Left lobe of liver (tissue), 2 donors: ENCODE results near the gene FAM83G. TPM values are rescaled to one million over a fixed set of nuclear protein-coding genes. Genes with fewer than 3 reads are reported as not detected.
"Not testable (repeated sequence)": the region's sequence is repeated elsewhere in the genome, so short reads cannot be mapped to it uniquely, and the experiment has no call there.

Experiments
- ATAC-seq: fragments of 200-7000 bp; cut with Tn5 transposase; one replicate; pipeline ENCODE4 v1.9.1; 2020; ENCODE audit warnings: mild to moderate bottlenecking, moderate library complexity
- DNase-seq: peaks from one replicate; pipeline ENCODE4 v3.0.0-alpha.2; 2020; ENCODE audit warnings: low spot score
- total RNA-seq: library from RNA; stranded (reverse); gene quantifications from one replicate; pipeline ENCODE4 v1.2.1, GENCODE V29; 2021
- donor health status: DM: no; HTN: no; CAD: no; lungs with moderate emphysema.
- donor health status: DM: no; HTN: yes; CAD: no.

FAM83G gene, protein sequence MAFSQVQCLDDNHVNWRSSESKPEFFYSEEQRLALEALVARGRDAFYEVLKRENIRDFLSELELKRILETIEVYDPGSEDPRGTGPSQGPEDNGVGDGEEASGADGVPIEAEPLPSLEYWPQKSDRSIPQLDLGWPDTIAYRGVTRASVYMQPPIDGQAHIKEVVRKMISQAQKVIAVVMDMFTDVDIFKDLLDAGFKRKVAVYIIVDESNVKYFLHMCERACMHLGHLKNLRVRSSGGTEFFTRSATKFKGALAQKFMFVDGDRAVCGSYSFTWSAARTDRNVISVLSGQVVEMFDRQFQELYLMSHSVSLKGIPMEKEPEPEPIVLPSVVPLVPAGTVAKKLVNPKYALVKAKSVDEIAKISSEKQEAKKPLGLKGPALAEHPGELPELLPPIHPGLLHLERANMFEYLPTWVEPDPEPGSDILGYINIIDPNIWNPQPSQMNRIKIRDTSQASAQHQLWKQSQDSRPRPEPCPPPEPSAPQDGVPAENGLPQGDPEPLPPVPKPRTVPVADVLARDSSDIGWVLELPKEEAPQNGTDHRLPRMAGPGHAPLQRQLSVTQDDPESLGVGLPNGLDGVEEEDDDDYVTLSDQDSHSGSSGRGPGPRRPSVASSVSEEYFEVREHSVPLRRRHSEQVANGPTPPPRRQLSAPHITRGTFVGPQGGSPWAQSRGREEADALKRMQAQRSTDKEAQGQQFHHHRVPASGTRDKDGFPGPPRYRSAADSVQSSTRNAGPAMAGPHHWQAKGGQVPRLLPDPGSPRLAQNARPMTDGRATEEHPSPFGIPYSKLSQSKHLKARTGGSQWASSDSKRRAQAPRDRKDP
- total RNA-seq = 11.7 TPM

DNA sequence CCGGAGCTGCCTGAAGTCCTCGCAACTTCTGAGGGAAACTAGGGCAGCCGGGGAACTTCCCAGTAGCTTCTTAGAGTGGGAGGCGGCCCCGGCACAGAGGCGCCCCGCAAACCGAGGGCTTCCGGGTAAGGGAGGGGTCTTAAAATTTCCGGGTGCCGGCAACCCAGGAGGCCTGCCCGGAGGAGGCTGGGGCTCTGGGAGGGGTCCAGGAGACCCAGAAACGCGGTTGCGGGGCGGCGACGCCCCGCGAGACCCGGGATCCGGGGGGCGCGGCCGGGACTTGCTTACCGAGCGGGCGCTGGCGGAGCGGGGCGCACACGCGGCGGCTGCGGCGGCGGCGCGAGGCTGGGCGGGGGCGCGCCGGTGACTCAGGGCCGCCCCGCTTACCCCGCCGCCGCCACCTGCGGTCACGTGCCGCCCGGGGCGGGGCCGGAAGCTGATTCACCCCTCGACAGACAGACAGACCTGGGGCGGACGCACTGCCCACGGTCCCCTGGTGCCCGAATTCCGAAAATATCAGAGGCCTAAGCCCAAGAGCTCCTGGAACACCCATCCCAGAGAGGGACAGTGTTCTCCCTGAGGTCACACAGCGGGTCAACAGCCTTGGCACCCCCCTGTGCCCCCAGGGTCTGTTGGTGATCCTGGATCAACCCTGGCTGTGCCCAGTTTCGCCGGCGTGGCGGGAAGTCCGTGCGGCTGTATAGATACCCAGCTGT is at the start of gene FAM83G:
TSS of gene FAM83G (minus strand) at position 344 of the 716 bp plus-strand sequence. CDS start 723 bp downstream, outside the sequence.
- ATAC-seq = peak; percentile 77
- DNase-seq = peak; percentile 89

DNA sequence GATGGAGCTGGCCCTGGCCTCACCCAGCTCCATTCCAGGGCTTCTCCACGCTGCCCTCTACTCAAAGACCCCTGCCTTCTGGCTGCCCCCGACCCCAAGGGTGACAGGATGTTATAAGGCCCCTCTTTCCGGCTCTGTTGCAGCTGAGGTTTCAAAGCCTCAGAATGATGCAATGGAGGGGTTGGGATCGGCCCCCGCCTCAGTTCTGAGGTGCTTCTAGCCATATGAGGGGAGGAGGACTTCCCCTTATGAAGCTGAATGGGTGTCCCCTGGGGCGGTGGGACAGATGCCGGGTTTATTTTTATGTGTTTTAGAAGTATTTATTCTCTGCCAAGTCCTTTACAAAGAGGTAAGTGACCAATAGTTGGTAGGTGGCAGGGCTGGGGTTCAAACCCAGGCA is 44.3 kb upstream of the FAM83G start:
- DNase-seq, ATAC-seq: not testable (repeated sequence)

- DNase-seq, ATAC-seq: not testable (repeated sequence)
These were observed 42.9 kb upstream of the FAM83G start for GRCh38 chr17:19047510-19047909.

DNA sequence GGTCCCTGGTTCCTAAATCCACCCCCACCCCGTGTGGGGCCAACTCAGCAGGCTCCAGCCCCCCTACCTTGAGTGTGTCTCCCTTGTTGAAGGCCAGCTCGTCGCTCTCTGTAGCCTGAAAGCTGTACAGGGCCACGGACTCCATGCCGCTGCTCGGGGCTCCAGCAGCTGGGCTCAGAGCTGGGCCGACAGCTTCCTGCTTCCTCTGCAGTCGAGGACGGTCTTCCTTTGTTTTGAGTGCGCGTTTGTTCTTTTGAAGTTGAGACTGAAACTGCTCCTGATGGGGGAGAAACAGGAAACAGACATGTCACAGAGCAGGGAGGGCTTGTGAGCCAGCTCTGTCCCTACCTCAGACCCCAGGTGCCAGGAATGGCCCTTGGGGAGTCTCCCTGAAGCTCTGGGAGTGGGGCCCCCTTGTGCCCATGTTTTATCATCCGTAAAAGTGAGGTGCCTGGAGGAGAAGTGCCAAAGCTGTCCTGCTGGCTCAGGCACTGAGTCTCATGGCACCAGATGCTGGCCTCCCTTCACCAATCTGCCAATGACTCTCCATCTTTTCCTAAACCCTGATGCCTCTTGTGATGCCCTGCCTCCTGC is 42.3 kb upstream of the FAM83G start, which contains the start of gene GRAP:
TSS of gene GRAP (minus strand) at position 176 of the 594 bp plus-strand sequence. CDS start at position 145, 31 bp downstream.
- ATAC-seq = peak; percentile 37
- DNase-seq = not testable (repeated sequence)

DNA sequence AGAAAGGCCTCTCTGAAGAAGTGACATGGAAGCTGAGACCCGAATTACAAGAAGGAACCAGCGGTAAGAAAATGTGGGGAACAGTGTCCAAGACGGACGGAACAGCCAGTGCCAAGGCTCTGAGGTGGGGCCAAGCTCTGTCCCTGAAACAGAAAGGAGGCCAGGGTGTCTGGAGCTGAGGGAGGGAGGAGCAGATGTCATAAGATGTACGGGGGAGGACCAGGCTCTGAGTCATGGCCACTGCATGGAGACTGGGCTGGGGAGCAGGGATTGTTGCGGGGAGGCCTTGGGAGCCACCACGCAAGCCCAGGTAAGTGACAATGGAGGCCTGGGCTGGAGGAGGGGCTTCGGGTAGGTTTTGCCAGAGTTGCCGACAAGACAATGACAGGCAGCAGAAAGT is 40.1 kb upstream of the FAM83G start:
- DNase-seq = not testable (repeated sequence)
- peak; percentile 14 for ATAC-seq

GRCh38 chr17:19043032-19043431 is 38.5 kb upstream of the FAM83G start:
- peak; percentile 52 for ATAC-seq
- DNase-seq = not testable (repeated sequence)

GRCh38 chr17:19042369-19042768 is 37.8 kb upstream of the FAM83G start:
- DNase-seq, ATAC-seq: not testable (repeated sequence)

- ATAC-seq = not testable (repeated sequence)
- DNase-seq = peak; percentile 23
These were observed 37.3 kb upstream of the FAM83G start for GRCh38 chr17:19041871-19042270.

DNA sequence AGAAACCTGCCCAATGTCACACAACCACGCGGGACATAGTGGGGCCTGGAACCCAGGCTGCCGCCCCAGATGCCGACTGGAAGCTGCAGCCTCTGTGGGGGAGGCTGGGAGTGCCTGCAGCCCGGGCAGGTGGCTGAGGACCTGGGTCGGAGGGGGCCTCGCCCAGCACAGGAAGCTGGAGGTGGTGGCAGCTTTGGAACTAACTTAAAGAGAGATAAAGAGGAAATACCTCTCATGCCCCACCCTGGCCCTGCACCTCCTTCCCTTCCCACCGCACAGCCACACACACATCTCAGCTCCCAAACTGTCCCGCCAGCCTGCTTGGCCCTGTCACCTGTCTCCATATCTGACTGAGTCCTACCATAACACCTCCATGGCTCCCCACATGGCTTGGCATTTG is 35.8 kb upstream of the FAM83G start:
- ATAC-seq, DNase-seq: not testable (repeated sequence)

DNA sequence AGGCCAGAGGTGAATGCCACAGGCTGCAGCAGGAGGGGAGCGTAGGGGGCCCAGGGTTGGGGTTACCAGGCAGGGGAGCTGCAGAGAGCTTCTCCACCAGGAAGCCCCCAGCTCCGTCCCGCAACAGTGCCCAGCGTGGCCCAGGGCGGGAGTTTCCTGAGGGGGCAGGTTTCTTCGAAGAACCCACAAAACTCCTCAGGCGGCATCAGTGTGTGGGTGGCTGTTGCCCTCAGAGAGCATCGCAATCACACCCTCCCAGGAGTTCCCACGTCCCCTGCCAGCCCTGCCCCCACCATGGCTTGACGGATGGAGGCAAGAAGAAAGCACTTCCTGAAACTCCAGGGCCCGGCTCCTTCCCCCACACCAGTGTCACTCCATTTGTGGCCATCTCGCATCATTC is 34.2 kb upstream of the FAM83G start:
- not testable (repeated sequence) for ATAC-seq, DNase-seq

GRCh38 chr17:19038007-19038406 is 33.4 kb upstream of the FAM83G start:
- not testable (repeated sequence) for DNase-seq
- ATAC-seq = peak; percentile 43

DNA sequence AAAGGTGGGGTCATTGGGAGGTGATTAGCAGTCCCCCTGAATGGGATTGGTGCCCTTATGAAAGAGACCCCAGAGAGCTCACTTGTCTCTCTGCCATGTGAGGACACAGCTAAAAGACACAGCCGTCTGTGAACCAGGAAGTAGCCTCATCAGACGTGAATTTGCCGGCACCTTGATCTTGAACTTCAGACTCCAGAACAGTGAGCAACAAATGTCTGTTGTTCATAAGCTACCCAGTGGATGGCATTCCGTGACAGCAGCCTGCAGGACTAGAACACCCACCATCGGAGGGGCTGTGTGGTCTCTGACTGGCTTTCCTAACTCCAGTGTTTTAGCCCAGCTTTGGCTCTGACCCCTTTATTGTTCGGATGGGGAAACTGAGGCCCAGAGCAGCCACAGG is 33.0 kb upstream of the FAM83G start:
- ATAC-seq = peak; percentile 17
- not testable (repeated sequence) for DNase-seq

DNA sequence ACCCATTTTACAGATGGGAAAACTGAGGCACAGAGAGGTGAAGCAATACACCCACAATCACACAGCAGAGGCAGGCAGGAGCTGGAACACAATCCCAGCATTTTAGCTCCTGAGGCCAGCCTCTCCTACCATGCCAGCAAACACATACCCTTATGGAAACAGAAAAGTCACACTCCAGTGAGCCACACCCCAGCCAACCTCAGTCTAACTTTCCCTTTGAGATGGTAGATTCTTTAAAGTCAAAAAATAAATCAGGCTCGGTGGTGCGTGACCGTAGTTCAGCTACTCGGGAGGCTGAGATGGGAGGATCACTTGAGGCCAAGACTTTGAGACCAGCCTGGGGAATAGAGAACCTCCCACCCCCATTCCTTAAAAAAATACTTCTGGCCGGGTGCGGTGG is 31.6 kb upstream of the FAM83G start:
- not testable (repeated sequence) for DNase-seq, ATAC-seq

GRCh38 chr17:19032377-19032988 is 27.9 kb upstream of the FAM83G start:
- not testable (repeated sequence) for DNase-seq
- ATAC-seq = peak; percentile 81

DNA sequence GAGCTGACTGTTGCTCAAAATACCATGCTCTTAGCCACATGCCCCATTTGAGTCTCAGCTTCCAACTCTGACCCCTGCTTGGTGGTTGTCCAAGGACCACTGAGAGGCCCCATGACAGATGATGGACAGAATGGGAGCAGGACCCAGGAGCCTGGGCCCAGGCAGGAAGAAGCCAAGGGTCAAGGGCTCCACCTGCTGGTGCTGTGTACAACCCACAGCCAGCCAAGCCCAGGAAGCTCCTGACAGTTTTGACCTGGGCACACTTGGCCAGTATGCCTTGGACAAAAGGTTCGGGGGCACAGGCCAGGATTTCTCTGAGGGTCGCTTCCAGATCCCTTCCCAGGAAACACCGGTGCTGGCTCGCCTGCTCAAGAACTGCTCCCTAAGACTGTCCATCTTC is 27.2 kb upstream of the FAM83G start:
- peak; percentile 83 for DNase-seq
- peak; percentile 76 for ATAC-seq

DNA sequence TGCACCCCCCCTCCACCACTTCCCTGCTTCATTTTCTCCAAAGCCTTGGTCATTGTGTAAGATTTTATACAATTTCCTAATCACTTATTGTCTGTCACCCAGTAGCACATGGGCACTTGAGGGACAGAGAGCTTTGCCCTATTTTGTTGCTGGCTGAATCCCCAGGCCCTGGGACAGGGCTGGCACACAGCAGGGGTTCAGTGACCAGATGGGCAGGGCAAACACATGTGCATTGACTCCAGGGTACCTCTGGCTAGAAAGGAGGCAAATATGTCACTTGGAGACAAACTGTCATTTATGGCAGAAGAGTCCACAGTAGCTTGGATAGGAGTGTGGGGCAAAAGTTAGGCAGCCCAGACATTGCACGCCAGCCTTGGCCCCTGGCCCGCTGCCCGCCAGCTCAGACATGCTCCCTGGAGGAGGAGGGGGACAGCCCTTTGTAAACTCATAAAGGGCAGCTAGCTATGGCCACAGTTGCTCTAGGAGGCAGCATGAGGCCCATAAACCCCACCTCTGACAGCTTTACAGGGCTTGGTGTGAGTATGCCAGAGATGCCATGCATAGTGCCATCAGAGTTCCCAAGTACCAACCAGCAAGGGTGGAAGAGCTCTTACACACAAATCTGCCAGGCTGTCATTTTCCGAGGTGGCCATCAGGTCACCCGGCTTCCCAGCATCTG is 26.3 kb upstream of the FAM83G start:
- not testable (repeated sequence) for DNase-seq
- ATAC-seq = peak; percentile 64

DNA sequence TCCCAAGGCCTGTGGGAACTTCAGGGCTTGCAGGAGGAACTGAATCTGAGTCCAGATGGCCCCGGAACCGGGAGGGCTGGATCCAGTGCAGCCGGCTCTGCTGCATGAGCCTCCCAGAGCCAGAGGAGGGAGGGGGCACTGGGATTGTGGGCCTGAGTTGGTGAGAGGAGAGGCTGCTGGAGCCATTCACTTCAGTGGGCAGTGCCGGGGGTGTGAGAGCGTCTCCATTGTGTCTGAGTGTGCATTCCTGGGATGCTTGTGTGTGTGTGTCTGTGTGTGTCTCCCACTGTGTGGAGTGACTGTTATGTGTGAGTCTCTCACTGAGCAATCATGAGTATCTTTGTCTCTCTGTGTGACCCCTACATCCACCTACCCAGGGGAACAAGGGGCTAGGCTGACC is 25.2 kb upstream of the FAM83G start:
- not testable (repeated sequence) for DNase-seq, ATAC-seq

- DNase-seq = not testable (repeated sequence)
These were observed 24.1 kb upstream of the FAM83G start for GRCh38 chr17:19028671-19029070.

More at GRCh38 chr17:19028671-19029070, 24.1 kb upstream of the FAM83G start:
- peak; percentile 48 for ATAC-seq
